GM12892 (cell line): Measurements from ENCODE around the gene CUL4A.

Source experiments
- POLR2A ChIP-seq: IDR thresholded peaks from 2 replicates; pipeline ENCODE4 v1.6.1; 2011; ENCODE audit warnings: low read depth, low read length, control low read depth
- POLR2AphosphoS5 ChIP-seq: IDR thresholded peaks from 2 replicates; pipeline ENCODE4 v1.6.1; 2011; ENCODE audit warnings: low read depth, low read length, control low read depth
- TAF1 ChIP-seq: IDR thresholded peaks from 2 replicates; pipeline ENCODE4 v1.6.1; 2011; ENCODE audit warnings: low read depth, mild to moderate bottlenecking, control low read depth, low read length, borderline replicate concordance

- TF ChIP-seq POLR2A (no peak), POLR2AphosphoS5 (no peak), TAF1 (no peak)
Observed at GRCh38 chr13:113238536-113238935, 29.1 kb downstream of the CUL4A start.
